HG02678 (cell line): ENCODE results near the gene ZNF674.

ENCODE experiments used
- ATAC-seq: cut with Tn5 transposase; IDR thresholded peaks from one replicate; pipeline ENCODE4 v1.9.1; 2021; ENCODE audit warnings: mild to moderate bottlenecking, moderate library complexity; ENCODE audit not compliant: unreplicated experiment

ZNF674 gene

GRCh38 chrX:46545111-46546005 is at the start of gene ZNF674:
Gene ZNF674, minus strand, starts transcription at chrX:46545421. Its CDS starts 3,334 bp downstream, at chrX:46542087.
- ATAC-seq, result peak; percentile 86

GRCh38 chrX:46589977-46590723 is 44.9 kb upstream of the ZNF674 start:
- no peak for ATAC-seq

- no peak for ATAC-seq
Observed at GRCh38 chrX:46588263-46588662, 43.0 kb upstream of the ZNF674 start.

GRCh38 chrX:46587753-46588171 is 42.5 kb upstream of the ZNF674 start:
- ATAC-seq, result no peak

GRCh38 chrX:46587158-46587557 is 41.9 kb upstream of the ZNF674 start:
- peak; percentile 66 for ATAC-seq

- ATAC-seq, result no peak
Observed at GRCh38 chrX:46584736-46585135, 39.5 kb upstream of the ZNF674 start.

GRCh38 chrX:46582966-46583365 is 37.7 kb upstream of the ZNF674 start:
- no peak for ATAC-seq

- ATAC-seq, result no peak
Observed at GRCh38 chrX:46582325-46582724, 37.1 kb upstream of the ZNF674 start.

GRCh38 chrX:46580613-46581012 is 35.4 kb upstream of the ZNF674 start:
- ATAC-seq, result no peak

- ATAC-seq, result no peak
Observed at GRCh38 chrX:46579250-46579649, 34.0 kb upstream of the ZNF674 start.

GRCh38 chrX:46577221-46578005 is 32.2 kb upstream of the ZNF674 start:
- no peak for ATAC-seq

GRCh38 chrX:46576458-46576857 is 31.2 kb upstream of the ZNF674 start:
- no peak for ATAC-seq

- no peak for ATAC-seq
Observed at GRCh38 chrX:46575991-46576392, 30.8 kb upstream of the ZNF674 start.

GRCh38 chrX:46575586-46575985 is 30.4 kb upstream of the ZNF674 start:
- ATAC-seq, result no peak

GRCh38 chrX:46574774-46575381 is 29.7 kb upstream of the ZNF674 start:
- ATAC-seq, result peak; percentile 21

- ATAC-seq, result peak; percentile 33
Observed at GRCh38 chrX:46573892-46574773, 28.9 kb upstream of the ZNF674 start.

GRCh38 chrX:46573331-46573891 is 28.2 kb upstream of the ZNF674 start, which contains the start of gene CHST7:
Gene CHST7, plus strand, starts transcription at chrX:46573765. Its CDS starts 167 bp downstream, at chrX:46573932.
- ATAC-seq, result peak; percentile 53

- peak; percentile 31 for ATAC-seq
Observed at GRCh38 chrX:46572340-46572936, 27.2 kb upstream of the ZNF674 start.
